Activated CD8-positive, alpha-beta memory T cell treated with anti-CD3 and anti-CD28 coated beads for 4 hours (primary cell): Measurements from ENCODE around the gene CYSTM1.

Experiments used
- DNase-seq, 2 donors: peaks; one replicate each; pipeline ENCODE4 v3.0.0-alpha.2; 2020; ENCODE audit warnings: low read depth in 2 of 2

The CYSTM1 gene

GRCh38 chr5:140208065-140208464 is 33.1 kb downstream of the CYSTM1 start:
- no peak for DNase-seq

- DNase-seq = no peak
Measured at GRCh38 chr5:140213370-140213983, 38.5 kb downstream of the CYSTM1 start.

GRCh38 chr5:140214831-140215230 is 39.8 kb downstream of the CYSTM1 start:
- DNase-seq = no peak

GRCh38 chr5:140215276-140215675 is 40.3 kb downstream of the CYSTM1 start:
- no peak for DNase-seq

- no peak for DNase-seq
Measured at GRCh38 chr5:140216478-140217074, 41.6 kb downstream of the CYSTM1 start.

- no peak for DNase-seq
Measured at GRCh38 chr5:140217299-140218026, 42.5 kb downstream of the CYSTM1 start.

GRCh38 chr5:140219068-140219991 is 44.3 kb downstream of the CYSTM1 start:
- DNase-seq = no peak

GRCh38 chr5:140220032-140220697 is 45.2 kb downstream of the CYSTM1 start:
- DNase-seq = no peak

- DNase-seq = no peak
Measured at GRCh38 chr5:140220698-140221064, 45.7 kb downstream of the CYSTM1 start.

- DNase-seq = no peak
Measured at GRCh38 chr5:140221697-140222223, 46.8 kb downstream of the CYSTM1 start.

- DNase-seq = no peak
Measured at GRCh38 chr5:140222416-140222815, 47.4 kb downstream of the CYSTM1 start.

GRCh38 chr5:140223567-140223966 is 48.6 kb downstream of the CYSTM1 start:
- no peak for DNase-seq

- no peak for DNase-seq
Measured at GRCh38 chr5:140224658-140225057, 49.7 kb downstream of the CYSTM1 start.

GRCh38 chr5:140225396-140225795 is 50.4 kb downstream of the CYSTM1 start:
- DNase-seq = no peak

- DNase-seq = no peak
Measured at GRCh38 chr5:140227046-140227445, 52.1 kb downstream of the CYSTM1 start.

GRCh38 chr5:140228364-140228837 is 53.4 kb downstream of the CYSTM1 start:
- DNase-seq = no peak

GRCh38 chr5:140230373-140230772 is 55.4 kb downstream of the CYSTM1 start:
- DNase-seq = no peak

GRCh38 chr5:140232731-140233130 is 57.7 kb downstream of the CYSTM1 start:
- DNase-seq = no peak

GRCh38 chr5:140234377-140234989 is 59.5 kb downstream of the CYSTM1 start:
- no peak for DNase-seq

GRCh38 chr5:140235791-140236551 is 61.0 kb downstream of the CYSTM1 start:
- no peak for DNase-seq
